ENCODE data around the gene COPE.
"Not testable (repeated sequence)": the region's sequence is repeated elsewhere in the genome, so short reads cannot be mapped to it uniquely, and the experiment has no call there.

Gene COPE

DNA sequence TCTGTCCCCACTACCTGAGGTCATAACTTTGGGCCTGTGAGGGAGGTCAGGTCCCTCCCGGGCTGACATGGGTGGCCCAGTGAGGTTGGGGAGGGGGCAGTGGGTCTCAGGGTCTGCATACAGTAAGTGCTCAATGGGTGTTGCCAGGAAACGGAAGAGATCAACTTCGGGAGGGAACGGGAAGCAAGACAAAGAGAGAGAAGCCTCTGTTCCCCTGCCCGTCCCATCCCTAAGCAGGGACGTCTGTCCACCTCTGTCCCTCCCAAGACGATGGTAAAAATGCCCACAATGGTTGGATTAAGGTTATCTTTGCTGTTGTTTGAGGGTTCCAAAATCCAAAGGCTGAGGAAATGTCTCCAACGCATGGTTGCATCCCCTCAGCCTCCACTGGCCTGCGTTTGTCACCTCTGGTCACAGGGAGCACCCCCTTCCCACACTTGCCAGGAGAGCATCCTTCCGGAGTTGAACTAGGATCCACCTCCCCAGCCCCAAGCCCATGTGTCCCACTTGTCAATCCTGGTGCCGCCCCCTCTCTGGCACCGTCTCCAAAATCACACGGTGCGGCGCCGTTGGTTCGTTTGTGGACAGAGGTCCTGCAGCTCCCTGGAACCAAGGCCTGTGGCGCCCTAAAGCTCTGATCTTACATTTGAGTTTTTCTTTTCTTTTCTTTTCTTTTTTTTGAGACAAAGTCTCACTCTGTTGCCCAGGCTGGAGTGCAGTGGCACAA, 22.6 kb upstream of the COPE start:
- DNase-seq (ENCODE audit: insufficient read length, low spot score) (no peak), FAIRE-seq (no peak)

DNA sequence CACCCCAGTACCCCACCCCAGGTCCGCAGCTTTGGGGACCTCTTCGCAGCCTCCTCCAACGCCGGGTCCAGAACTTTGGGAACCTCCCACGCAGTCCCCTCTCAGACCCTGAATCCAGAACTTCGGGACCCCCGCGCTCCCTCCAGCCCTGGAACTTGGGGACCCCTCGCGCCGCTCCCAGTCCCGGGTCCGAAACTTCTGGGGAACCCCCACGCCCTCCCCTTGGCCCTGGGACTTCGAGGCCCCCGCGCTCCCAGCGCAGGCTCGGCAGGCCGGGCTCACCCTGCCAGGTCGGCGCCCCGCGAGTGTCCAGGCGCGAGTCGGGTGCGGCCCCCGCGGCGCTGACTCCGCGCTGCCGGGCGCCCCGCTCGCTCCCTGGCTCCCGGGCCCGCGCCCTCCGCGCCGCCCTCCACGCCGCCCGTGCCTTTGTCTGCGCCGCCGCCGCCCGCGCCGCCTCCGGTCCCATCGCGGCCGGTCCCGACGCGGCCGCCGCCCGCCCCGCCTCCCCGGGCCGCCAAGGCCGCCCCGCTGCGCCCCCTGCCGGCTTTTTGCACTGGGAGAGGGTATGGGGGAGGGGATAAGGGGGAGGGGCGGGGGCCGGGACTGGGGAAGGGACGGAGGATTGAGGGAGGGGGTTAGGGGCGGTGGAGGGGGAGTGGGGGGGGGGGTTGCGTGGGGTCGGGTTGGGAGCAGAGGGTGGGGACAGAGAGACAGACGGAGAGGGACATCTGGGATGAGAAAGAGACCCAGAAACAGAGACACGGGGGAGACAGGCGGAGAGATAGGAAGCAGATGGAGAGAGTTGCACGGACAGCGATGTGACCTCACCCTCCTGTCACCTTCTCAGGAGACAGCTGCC, 21.8 kb upstream of the COPE start, which contains the start of gene HOMER3:
Gene HOMER3, minus strand, starts transcription at position 449 of the 859 bp plus-strand sequence. CDS start 2,235 bp downstream, outside the sequence.
- FAIRE-seq (no peak), DNase-seq (ENCODE audit: insufficient read length, low spot score) (peak; percentile 85)

GRCh38 chr19:18939922-18940768, 21.0 kb upstream of the COPE start:
- FAIRE-seq (no peak), DNase-seq (ENCODE audit: insufficient read length, low spot score) (no peak)

DNA sequence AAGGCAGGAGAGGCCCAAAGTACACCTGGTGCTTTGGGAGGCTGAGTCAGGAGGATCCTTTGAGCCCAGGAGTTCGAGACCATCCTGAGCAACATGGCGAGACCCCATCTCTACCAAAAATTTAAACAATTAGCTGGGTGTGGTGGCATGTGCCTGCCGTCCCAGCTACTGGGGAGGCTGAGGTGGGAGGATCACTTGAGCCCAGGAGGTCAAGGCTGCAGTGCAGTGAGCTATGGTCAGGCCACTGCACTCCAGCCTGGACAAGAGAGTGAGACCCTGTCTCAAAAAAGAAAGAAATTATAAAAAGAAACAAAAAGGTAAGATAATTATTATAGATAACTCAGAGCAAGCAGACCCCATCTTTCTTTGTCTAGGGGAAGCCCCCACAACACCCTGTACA, 20.0 kb upstream of the COPE start:
- FAIRE-seq: no peak
- no peak for DNase-seq (ENCODE audit: insufficient read length, low spot score)

GRCh38 chr19:18933297-18933696, 14.1 kb upstream of the COPE start:
- no peak for FAIRE-seq

GRCh38 chr19:18932216-18932841, 13.1 kb upstream of the COPE start:
- peak; percentile 85 for DNase-seq (ENCODE audit: insufficient read length, low spot score)
- FAIRE-seq: no peak

More at GRCh38 chr19:18933297-18933696, 14.1 kb upstream of the COPE start:
- no peak for DNase-seq (ENCODE audit: insufficient read length, low spot score)

DNA sequence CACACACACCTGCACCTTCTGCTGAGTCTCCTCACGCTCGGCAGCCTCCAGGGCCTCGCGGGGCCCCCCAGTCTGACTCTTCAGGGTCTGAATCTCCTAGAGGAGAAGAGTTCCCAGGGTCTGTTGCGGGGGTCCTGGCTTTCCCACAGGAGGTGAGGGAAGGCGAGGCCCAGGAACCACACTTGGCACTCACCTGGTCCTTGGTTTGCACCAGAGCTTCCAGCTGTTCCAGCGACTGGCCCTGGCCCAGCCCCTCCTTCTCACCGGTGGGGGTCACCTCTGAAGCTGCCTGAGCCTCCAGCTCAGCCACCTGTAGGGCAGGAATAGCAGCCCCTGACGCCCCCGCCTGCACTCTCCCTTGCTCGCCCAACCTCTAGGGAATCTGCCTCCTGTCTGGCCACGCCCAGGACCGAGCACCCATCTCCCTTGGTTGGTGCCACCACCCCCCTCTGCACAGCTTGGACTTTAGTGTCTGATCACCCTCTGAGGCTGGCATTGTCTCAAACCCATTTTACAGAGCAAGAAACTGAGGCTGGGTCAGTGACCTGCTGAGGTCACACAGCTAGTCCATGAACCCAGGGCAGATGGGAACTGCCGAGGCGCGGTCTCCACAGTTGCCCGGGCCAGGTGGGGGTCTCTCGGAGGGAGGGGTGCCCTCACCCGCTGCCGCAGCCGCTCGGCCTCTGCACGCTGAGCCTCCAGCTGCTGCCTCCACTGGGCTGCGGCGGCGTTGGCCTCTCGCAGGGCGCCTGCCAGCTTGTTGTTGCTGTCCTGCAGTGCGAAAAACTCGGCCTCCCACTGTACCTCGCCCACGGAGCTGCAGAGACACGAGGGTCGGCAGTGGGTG, 12.4 kb upstream of the COPE start:
- FAIRE-seq (no peak), DNase-seq (ENCODE audit: insufficient read length, low spot score) (no peak)

DNA sequence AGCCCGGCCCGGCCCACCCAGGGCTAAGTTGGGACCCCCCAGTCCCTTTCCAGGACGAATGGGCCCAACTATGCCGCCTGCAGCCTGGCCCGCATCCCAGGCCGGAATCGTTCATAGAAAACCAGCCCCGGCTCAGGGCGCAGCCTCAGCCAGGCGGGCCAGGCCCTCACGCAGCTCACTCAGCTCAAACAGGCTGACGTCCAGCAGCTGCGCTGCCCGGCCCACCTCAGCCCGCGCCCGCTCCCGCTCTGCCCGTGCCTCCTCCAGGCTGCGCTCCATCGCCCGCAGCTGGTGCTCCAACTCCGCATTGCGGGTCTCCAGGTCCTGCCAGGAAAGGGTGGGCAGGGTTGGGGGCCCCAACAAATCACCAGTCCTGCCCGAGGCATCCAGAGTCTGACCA, 10.1 kb upstream of the COPE start:
- no peak for FAIRE-seq

GRCh38 chr19:18928018-18928805, 9.0 kb upstream of the COPE start:
- FAIRE-seq (no peak), DNase-seq (ENCODE audit: insufficient read length, low spot score) (no peak)

More for the DNA sequence above, 10.1 kb upstream of the COPE start:
- DNase-seq (ENCODE audit: insufficient read length, low spot score): no peak

DNA sequence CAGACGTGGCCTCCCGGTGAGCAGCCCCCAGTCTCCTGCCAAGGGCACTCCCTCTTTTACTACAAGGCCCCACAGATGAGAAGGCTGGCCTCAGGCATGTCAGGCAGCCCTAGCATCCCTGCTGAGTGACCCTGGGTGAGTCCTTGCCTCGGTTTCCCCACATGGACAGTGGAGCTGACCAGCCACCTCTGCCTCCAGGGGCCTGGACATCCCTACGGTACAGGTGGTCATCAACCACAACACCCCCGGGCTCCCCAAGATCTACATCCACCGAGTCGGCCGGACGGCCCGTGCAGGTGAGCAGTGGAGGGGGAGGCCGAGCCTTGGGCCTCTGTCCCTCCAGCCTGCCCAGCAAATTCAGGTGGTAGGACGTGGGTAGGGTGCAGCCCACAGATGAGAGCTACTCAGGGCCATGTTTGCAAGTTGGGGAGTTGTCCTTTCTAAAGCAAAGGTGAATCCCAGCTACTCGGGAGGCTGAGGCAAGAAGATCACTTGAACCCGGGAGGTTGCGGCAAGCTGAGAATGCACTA, 5.6 kb upstream of the COPE start:
- no peak for FAIRE-seq
- no peak for DNase-seq (ENCODE audit: insufficient read length, low spot score)

DNA sequence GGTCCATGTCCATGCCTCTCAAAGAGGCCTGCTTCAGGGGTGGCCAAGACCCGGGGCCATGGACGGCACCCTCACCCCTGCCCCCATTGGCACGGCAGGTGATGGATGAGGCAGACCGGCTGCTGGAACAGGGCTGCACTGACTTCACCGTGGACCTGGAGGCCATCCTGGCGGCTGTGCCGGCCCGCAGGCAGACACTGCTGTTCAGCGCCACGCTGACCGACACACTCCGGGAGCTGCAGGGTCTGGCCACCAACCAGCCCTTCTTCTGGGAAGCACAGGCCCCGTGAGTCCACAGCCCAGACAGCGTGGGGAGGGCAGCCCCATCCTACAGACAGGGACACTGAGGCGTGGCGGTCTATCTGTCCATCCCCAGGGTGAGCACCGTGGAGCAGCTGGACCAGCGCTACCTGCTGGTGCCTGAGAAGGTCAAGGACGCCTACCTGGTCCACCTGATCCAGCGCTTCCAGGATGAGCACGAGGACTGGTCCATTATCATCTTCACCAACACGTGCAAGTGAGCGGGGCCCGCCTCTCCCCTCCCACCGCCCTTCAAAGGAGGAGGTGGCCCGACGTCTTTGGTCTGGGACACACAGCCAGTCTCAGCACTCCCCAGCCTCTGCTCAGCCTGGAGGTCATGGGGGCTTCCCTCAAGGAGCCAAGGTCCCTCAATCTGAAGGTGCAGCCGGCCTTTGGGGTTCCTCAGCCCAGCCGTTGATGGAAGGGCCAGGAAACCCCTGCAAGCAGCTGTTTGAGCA, 3.2 kb upstream of the COPE start:
- DNase-seq (ENCODE audit: insufficient read length, low spot score) (no peak), FAIRE-seq (no peak)

DNA sequence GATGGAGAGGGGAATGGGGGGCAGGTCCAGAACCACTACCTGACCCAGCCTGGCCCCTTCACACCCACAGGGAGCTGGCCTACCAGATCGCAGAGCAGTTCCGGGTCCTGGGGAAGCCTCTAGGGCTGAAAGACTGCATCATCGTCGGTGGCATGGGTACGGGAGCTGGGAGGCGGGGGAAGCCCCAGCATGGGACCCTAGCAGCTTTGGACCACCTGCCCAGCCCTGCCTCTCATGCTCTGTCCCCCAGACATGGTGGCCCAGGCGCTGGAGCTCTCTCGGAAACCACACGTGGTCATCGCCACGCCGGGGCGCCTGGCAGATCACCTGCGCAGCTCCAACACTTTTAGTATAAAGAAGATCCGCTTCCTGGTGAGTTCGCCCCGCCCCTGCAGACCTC, 2.4 kb upstream of the COPE start:
- no peak for FAIRE-seq

GRCh38 chr19:18920400-18920799, 1.2 kb upstream of the COPE start:
- FAIRE-seq (no peak), DNase-seq (ENCODE audit: insufficient read length, low spot score) (no peak)

More for the DNA sequence above, 2.4 kb upstream of the COPE start:
- no peak for DNase-seq (ENCODE audit: insufficient read length, low spot score)

- DNase-seq (ENCODE audit: insufficient read length, low spot score): no peak
Measured at GRCh38 chr19:18919900-18920214, 670 bp upstream of the COPE start.

DNA sequence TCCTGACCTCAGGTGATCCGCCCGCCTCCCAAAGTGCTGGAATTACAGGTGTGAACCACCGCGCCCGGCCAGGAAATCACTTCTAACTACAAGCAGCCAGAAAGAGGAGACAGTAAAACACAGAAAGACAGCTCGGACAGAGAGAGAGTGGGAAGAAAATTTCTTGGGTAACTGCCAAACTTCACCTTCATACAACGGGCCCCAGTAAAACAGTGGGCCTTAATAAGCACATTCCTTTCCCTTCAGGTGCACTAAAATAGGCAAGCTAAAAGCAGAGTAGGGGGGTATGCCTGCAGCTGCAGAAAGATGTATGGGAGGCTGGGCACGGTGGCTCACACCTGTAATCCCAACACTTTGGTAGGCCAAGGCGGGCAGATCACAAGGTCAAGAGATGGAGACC, 1.6 kb downstream of the COPE start:
- not testable (repeated sequence) for DNase-seq (ENCODE audit: insufficient read length, low spot score); FAIRE-seq

More at GRCh38 chr19:18919900-18920214, 670 bp upstream of the COPE start:
- no peak for FAIRE-seq

DNA sequence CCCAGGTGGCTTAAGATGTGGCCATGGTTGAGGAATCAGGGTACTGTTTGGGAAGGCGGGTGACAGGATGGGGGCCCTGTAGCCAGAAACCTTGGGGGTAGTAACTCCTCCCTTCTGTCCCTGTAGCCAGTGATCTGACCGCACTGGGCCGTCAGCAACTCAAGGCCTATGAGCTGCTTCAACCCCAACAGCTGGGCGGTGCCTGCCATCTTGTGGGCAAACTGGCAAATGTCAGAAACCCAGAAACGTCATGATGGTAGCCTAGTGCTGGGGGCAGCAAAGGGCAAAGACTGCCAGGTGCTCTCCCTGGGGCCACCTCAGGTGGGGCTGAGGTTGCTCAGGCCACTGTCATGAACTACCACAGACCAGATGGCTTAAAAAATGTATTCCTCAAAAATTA, 3.5 kb downstream of the COPE start:
- FAIRE-seq: no peak
- DNase-seq (ENCODE audit: insufficient read length, low spot score): no peak

GRCh38 chr19:18913466-18913865, 5.7 kb downstream of the COPE start:
- no peak for DNase-seq (ENCODE audit: insufficient read length, low spot score)
- no peak for FAIRE-seq

DNA sequence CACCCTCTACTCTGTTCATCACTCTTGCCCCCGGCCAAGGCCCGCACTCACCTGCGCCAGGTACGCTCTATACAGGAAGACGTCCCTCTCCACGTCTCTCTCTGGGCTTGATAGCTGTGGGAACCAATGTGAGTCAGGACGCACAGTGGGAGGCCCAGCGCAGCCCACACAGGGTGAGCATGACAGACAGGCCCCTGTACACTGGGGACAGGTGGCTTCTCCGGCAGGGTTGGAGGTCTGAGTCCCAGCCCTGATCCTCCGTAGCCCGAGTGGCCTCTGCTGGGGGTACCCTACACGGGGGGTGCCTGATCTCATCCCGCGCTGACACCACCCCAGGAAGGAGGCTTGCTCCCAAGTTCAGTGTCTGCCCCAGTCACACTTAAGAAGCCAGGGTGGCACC, 6.3 kb downstream of the COPE start:
- FAIRE-seq: no peak

More for the DNA sequence above, 6.3 kb downstream of the COPE start:
- no peak for DNase-seq (ENCODE audit: insufficient read length, low spot score)

Data from GM19239 (cell line).